ENCODE measurements around the gene ABCC6. TPM values are rescaled to one million over a fixed set of nuclear protein-coding genes. Genes with fewer than 3 reads are reported as not detected.

Gene ABCC6
- total and polyA plus RNA-seq, 2 of the 4 experiments (the other 2 are of a cell fraction) = 0.36 to 1.3 TPM

DNA sequence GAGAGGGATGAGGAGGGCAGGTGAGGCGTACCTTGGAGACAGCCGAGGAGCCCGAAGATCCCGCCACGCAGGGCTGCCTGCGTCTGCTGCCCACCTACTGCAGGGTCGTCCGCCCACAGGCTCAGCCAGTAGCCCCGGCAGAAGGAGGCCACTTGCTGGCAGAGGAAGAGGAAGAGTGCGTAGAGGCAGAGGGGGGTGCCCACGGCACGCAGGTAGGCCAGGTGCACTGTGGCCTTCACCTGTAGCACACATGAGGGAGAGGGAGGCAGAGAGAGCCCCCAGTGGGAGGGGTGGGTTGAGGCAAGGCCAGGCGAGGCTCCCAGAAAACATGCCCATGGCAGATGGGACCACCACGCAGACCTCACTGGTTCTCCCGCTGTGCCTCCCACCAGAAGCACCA, 53.7 kb downstream of the ABCC6 start:
- ATAC-seq (ENCODE audit: low read depth) (no peak), DNase-seq (no peak)
- Histone ChIP-seq H3K9me3 (ENCODE audit: control insufficient read depth, insufficient read depth, low read length) (no peaks in the 10 kb centered on the region), H3K4me3 (ENCODE audit: insufficient read depth, low read depth, low read length) (no peak overlapping the region), H2BK120ac (ENCODE audit: low read depth, low read length) (no peak overlapping the region), H3K23ac (ENCODE audit: low read depth, low read length) (no peak overlapping the region), H2BK15ac (ENCODE audit: low read depth, low read length) (no peak overlapping the region), H4K5ac (ENCODE audit: low read depth, low read length) (no peak overlapping the region), H3K36me3 (ENCODE audit: control insufficient read depth, insufficient read depth, low read length) (peaks cover 2% of the 10 kb centered on the region; the same call in 1 of the 2 replicates), H4K8ac (ENCODE audit: low read depth in 2 of 2, low read length in 2 of 2) (no peak overlapping the region), H2BK20ac (ENCODE audit: low read depth, low read length) (no peak overlapping the region), H3K27ac (ENCODE audit: insufficient read depth, low read length) (no peak overlapping the region), H2BK5ac (ENCODE audit: low read depth, low read length, poor library complexity, severe bottlenecking) (no peak overlapping the region), H4K91ac (ENCODE audit: insufficient read depth, low read depth, low read length) (no peak overlapping the region), H3K4me1 (ENCODE audit: control insufficient read depth, insufficient read depth, low read length) (no peaks in the 10 kb centered on the region), H3K9ac (ENCODE audit: low read depth, low read length) (no peak overlapping the region), H2AK9ac (replicated peaks; ENCODE audit: low read depth, low read length, poor library complexity) (no peak overlapping the region), H3K9me1 (ENCODE audit: insufficient read depth, low read length) (peaks cover 2% of the 10 kb centered on the region; the same call in 1 of the 2 replicates), H4K20me1 (ENCODE audit: insufficient read depth, low read length) (no peaks in the 10 kb centered on the region), H3K27me3 (ENCODE audit: control insufficient read depth, insufficient read depth, low read length) (no peaks in the 10 kb centered on the region), H3K4me2 (ENCODE audit: low read depth, low read length) (no peak overlapping the region), H3K79me1 (ENCODE audit: low read depth in 1 of 2, low read length in 2 of 2) (no peaks in the 10 kb centered on the region), H2AFZ (replicated peaks; ENCODE audit: low read length, poor library complexity) (no peak overlapping the region), H3K14ac (replicated peaks; ENCODE audit: low read depth, low read length) (no peak overlapping the region), H2AK5ac (ENCODE audit: low read depth, low read length) (no peak overlapping the region), H3K56ac (ENCODE audit: extremely low read depth, insufficient read depth, low read length) (no peak overlapping the region), H3K18ac (ENCODE audit: low read depth, low read length) (no peak overlapping the region), H3K4ac (ENCODE audit: low read depth, low read length) (no peak overlapping the region)
- TF ChIP-seq SMC3 (IDR thresholded peaks at IDR 0.05; ENCODE audit: low read depth, low read length) (no peak), CHD1 (IDR thresholded peaks at IDR 0.05; ENCODE audit: low read depth, low read length) (no peak), RFX5 (IDR thresholded peaks at IDR 0.05; ENCODE audit: low read depth, low read length) (no peak), MAZ (IDR thresholded peaks at IDR 0.05; ENCODE audit: borderline replicate concordance, low read depth, low read length) (no peak), MAFK (IDR thresholded peaks at IDR 0.05; ENCODE audit: low read depth, low read length) (no peak), MXI1 (IDR thresholded peaks at IDR 0.05; ENCODE audit: borderline replicate concordance, low read depth, low read length) (no peak), BHLHE40 (IDR thresholded peaks at IDR 0.05; ENCODE audit: low read depth, low read length) (no peak), CEBPB (IDR thresholded peaks at IDR 0.05; ENCODE audit: low read depth, low read length) (no peak), NFE2L2 (IDR thresholded peaks at IDR 0.05; ENCODE audit: low read depth, low read length) (no peak), RAD21 (IDR thresholded peaks at IDR 0.05; ENCODE audit: low read length) (no peak), FOS (IDR thresholded peaks at IDR 0.05; ENCODE audit: low read depth, low read length) (no peak), RCOR1 (IDR thresholded peaks at IDR 0.05; ENCODE audit: insufficient replicate concordance, low read length) (no peak), POLR2A (IDR thresholded peaks at IDR 0.05; ENCODE audit: low read depth, low read length) (no peak)
- TF ChIP-seq, protein P1, sequence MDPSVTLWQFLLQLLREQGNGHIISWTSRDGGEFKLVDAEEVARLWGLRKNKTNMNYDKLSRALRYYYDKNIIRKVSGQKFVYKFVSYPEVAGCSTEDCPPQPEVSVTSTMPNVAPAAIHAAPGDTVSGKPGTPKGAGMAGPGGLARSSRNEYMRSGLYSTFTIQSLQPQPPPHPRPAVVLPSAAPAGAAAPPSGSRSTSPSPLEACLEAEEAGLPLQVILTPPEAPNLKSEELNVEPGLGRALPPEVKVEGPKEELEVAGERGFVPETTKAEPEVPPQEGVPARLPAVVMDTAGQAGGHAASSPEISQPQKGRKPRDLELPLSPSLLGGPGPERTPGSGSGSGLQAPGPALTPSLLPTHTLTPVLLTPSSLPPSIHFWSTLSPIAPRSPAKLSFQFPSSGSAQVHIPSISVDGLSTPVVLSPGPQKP (IDR thresholded peaks at IDR 0.05; ENCODE audit: borderline replicate concordance, low read depth, low read length) = no peak
- TF ChIP-seq, protein P2, sequence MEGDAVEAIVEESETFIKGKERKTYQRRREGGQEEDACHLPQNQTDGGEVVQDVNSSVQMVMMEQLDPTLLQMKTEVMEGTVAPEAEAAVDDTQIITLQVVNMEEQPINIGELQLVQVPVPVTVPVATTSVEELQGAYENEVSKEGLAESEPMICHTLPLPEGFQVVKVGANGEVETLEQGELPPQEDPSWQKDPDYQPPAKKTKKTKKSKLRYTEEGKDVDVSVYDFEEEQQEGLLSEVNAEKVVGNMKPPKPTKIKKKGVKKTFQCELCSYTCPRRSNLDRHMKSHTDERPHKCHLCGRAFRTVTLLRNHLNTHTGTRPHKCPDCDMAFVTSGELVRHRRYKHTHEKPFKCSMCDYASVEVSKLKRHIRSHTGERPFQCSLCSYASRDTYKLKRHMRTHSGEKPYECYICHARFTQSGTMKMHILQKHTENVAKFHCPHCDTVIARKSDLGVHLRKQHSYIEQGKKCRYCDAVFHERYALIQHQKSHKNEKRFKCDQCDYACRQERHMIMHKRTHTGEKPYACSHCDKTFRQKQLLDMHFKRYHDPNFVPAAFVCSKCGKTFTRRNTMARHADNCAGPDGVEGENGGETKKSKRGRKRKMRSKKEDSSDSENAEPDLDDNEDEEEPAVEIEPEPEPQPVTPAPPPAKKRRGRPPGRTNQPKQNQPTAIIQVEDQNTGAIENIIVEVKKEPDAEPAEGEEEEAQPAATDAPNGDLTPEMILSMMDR (conservative IDR thresholded peaks at IDR 0.05; ENCODE audit: low read depth, low read length) = no peak
- TF ChIP-seq, protein P3, sequence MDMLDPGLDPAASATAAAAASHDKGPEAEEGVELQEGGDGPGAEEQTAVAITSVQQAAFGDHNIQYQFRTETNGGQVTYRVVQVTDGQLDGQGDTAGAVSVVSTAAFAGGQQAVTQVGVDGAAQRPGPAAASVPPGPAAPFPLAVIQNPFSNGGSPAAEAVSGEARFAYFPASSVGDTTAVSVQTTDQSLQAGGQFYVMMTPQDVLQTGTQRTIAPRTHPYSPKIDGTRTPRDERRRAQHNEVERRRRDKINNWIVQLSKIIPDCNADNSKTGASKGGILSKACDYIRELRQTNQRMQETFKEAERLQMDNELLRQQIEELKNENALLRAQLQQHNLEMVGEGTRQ (IDR thresholded peaks at IDR 0.05; ENCODE audit: low read depth, low read length) = no peak
- ChIA-PET CTCF (interaction anchor here (0.6 kb wide), 1 partner anchor 13 kb away, joined by 4 read pairs; no protein-coding TSS in a partner anchor), POLR2A (ENCODE audit: unreplicated experiment) (no interaction called here)
- WGBS, 2 experiments (ENCODE audit: extremely low coverage in 2 of 2, insufficient read length in 1 of 2) = no CpG with 5 or more reads among the region's 15 CpGs
- in situ Hi-C loops (cut with MboI; ENCODE audit: low sequenced_read_pairs) (no loop called here), dilution Hi-C loops (cut with HindIII; ENCODE audit: low sequenced_read_pairs, unreplicated experiment) (no loop called here), intact Hi-C loops (cut with micrococcal nuclease) (no loop called here)
- no TSS peak for BruUV-seq (replicated peaks)

Measured in IMR-90 (cell line).